Measurements from ENCODE around the gene AMDHD2.
"Not testable (repeated sequence)": the region's sequence is repeated elsewhere in the genome, so short reads cannot be mapped to it uniquely, and the experiment has no call there.

Gene AMDHD2, protein sequence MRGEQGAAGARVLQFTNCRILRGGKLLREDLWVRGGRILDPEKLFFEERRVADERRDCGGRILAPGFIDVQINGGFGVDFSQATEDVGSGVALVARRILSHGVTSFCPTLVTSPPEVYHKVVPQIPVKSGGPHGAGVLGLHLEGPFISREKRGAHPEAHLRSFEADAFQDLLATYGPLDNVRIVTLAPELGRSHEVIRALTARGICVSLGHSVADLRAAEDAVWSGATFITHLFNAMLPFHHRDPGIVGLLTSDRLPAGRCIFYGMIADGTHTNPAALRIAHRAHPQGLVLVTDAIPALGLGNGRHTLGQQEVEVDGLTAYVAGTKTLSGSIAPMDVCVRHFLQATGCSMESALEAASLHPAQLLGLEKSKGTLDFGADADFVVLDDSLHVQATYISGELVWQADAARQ

DNA sequence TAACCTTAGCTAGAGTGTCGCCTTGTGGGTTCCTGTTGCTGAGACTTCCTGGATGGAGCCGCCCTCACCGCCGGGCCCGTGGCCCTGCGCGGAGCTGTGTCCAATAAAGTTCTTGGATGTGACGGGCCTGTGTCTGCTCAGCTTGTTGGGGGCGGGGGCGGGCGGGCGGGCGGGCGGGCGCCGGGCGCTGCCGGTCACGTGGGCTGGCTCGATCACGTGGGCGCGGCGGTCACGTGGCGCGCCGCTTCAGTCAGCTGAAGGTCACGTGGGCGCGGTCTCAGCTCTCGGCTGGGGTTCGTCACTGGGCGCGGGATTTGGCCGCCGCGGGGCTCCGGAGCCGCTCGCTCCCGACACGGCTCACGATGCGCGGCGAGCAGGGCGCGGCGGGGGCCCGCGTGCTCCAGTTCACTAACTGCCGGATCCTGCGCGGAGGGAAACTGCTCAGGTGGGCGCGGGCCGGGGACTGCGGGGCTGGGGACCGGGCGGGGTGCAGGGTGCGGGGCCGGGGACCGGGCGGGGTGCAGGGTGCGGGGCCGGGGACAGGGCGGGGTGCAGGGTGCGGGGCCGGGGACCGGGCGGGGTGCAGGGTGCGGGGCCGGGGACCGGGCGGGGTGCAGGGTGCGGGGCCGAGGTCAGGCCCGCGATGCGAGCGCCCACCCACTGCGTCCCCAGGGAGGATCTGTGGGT, at the start of gene AMDHD2:
Gene AMDHD2, plus strand, starts transcription at position 275 of the 687 bp plus-strand sequence. Its CDS starts 88 bp downstream, at position 363.
- DNase-seq: peak; percentile 67

DNA sequence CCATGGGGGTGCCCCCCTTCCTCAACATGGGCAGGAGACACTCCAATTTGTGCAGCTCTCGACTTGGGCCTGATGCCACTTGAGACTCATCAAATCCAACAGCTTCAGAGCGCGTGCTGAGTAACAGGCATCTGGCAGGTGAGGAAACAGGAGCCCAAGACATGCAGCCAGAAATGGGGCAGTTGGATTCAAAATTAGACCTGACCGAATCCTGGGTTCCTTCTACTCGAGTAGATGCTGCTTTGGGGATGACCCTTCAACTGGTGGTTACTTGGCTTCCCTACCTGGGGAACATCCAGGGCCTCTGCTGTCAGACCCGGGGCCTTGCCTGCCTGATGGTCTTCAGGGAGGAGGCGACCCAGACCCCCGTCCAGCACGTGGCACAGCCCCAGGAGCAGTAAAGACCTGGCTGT, 49.6 kb upstream of the AMDHD2 start:
- DNase-seq: peak; percentile 21

DNA sequence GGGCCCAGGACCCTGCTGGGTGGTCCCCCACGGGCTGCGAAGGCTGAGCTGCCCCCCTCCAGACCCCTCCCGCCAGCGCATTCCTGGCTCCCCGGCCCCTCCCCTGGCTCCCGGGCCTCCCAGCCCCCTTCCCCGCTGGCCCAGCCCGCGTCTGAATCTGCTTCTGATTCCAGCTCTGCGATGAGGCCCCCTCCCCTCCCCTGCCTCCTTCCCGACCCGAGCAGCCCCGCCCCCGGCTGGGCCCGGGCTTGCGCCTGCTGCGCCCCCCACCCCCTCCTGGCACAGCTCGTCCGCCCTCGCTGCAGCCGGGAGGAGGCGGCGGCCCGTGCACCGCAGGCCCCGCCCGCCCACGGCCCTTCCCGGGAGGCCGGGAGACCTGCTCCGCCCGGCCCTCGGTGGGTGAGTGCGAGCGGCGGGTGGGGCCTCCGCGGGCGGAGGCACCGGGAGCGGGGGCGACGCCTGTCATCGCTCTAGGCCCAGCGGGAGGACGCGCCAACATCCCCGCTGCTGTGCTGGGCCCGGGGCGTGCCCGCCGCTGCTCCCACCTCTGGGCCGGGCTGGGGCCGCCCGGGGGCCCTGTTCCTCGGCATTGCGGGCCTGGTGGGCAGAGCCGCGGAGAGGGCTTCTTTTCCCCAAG, 49.0 kb upstream of the AMDHD2 start, which contains the start of gene NTN3:
Gene NTN3, plus strand, starts transcription at position 282 of the 637 bp plus-strand sequence. CDS start 405 bp downstream, outside the sequence.
- DNase-seq: no peak

DNA sequence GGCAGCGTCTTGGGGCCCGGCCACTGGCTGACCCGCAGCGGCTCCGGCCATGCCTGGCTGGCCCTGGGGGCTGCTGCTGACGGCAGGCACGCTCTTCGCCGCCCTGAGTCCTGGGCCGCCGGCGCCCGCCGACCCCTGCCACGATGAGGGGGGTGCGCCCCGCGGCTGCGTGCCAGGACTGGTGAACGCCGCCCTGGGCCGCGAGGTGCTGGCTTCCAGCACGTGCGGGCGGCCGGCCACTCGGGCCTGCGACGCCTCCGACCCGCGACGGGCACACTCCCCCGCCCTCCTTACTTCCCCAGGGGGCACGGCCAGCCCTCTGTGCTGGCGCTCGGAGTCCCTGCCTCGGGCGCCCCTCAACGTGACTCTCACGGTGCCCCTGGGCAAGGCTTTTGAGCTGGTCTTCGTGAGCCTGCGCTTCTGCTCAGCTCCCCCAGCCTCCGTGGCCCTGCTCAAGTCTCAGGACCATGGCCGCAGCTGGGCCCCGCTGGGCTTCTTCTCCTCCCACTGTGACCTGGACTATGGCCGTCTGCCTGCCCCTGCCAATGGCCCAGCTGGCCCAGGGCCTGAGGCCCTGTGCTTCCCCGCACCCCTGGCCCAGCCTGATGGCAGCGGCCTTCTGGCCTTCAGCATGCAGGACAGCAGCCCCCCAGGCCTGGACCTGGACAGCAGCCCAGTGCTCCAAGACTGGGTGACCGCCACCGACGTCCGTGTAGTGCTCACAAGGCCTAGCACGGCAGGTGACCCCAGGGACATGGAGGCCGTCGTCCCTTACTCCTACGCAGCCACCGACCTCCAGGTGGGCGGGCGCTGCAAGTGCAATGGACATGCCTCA, 48.3 kb upstream of the AMDHD2 start:
- DNase-seq: no peak

DNA sequence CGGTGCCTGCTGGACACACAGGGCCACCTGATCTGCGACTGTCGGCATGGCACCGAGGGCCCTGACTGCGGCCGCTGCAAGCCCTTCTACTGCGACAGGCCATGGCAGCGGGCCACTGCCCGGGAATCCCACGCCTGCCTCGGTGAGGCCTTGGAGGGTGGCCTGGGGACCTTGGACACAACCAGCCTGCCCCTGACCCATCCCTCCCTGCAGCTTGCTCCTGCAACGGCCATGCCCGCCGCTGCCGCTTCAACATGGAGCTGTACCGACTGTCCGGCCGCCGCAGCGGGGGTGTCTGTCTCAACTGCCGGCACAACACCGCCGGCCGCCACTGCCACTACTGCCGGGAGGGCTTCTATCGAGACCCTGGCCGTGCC, 47.7 kb upstream of the AMDHD2 start:
- DNase-seq: no peak

DNA sequence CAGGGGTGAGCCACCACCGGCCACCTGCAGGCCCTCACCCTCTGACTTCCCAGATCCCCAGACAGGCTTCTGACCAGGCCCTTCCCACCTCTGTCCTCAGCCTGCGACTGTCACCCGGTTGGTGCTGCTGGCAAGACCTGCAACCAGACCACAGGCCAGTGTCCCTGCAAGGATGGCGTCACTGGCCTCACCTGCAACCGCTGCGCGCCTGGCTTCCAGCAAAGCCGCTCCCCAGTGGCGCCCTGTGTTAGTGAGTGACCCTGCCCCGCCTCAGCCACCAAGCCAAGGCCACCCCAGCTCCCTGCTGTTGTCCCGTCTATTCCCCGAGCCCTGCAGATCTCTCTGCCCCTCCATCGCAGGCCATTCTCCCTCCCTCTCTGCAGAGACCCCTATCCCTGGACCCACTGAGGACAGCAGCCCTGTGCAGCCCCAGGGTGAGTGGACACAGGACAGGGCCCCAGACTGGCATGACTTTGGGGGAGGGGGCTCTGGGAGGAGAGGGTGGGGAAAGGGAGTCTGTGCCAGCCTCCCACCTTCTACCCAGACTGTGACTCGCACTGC, 47.2 kb upstream of the AMDHD2 start:
- no peak for DNase-seq

DNA sequence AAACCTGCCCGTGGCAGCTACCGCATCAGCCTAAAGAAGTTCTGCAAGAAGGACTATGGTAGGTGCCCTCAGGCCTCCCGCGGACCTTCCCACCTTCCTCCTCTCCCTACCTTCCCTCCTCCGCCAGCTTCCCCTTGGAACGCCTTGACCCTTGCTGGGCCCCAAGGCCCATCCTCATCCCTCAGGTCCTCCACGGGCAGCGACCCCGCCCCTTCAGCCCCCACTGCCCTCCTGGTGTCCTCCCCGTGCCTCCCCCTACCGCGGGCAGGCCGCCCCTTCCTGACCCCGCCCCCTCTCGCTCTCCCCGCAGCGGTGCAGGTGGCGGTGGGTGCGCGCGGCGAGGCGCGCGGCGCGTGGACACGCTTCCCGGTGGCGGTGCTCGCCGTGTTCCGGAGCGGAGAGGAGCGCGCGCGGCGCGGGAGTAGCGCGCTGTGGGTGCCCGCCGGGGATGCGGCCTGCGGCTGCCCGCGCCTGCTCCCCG, 46.7 kb upstream of the AMDHD2 start:
- no peak for DNase-seq

DNA sequence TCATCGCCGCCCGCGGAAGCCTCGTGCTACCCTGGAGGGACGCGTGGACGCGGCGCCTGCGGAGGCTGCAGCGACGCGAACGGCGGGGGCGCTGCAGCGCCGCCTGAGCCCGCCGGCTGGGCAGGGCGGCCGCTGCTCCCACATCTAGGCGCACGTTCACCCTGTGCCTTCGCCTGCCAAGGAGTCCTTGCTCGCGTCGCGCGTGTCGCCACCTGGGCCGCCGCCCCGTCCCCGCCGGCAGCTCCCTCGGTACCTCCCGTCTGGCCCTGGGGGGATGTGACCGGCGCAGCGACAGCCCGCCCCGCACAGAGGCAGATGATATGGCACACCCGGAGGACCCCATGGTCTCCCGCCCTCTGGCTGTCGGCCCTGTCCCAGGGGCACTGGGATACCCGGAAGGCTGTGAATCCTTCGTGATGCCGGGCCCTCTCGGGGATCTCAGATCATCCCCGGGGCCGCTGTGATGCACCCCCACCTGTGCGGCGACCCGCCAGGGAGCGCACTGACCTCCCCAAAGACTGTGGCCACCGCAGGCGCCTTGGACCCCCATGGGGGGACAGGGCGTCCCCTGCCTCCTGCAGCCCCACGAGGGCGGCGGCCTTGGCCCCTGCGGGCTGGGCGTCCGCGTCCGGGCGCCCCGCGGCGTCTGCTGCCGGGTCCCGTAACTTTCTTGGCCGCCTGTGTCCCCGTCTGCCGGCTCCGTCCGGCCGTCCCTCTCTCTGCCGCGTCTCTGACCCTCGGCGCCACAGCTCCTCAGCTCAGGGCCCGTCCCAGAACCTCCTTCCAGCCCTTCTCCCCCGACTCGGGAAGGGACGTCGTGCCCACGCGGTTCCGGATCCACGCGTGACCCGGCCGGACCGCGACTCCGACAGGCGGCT, 45.9 kb upstream of the AMDHD2 start:
- no peak for DNase-seq

DNA sequence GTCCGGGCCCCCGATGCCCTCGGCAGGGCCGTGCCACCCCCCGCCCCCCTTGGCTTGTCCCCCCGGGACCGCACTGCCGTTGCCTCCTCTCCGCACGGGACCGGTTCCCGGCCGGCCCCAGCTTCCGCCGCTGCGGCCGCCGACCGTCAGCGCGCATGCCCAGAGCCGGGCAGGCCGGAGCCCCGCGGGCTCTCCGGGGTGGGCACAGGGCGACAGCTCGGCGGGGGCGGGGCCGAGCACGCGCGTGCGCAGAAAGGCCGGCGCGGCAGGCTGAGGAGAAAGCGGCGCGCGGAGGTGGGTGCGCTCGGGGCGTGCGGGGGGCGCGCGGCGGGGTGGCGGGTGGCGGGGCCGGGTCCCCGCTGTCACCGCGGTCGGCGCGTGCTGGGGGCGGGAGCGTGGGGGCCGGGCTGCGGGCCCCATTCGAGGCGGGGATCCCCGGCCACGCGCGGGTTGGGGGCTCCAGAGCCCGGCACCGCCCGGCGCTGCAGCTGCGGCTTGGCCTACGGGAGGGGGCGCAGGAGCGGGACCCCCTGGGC, 45.2 kb upstream of the AMDHD2 start, which contains the start of gene TBC1D24:
Gene TBC1D24, plus strand, starts transcription at position 251 of the 536 bp plus-strand sequence. CDS start 21,022 bp downstream, outside the sequence.
- DNase-seq: peak; percentile 34

DNA sequence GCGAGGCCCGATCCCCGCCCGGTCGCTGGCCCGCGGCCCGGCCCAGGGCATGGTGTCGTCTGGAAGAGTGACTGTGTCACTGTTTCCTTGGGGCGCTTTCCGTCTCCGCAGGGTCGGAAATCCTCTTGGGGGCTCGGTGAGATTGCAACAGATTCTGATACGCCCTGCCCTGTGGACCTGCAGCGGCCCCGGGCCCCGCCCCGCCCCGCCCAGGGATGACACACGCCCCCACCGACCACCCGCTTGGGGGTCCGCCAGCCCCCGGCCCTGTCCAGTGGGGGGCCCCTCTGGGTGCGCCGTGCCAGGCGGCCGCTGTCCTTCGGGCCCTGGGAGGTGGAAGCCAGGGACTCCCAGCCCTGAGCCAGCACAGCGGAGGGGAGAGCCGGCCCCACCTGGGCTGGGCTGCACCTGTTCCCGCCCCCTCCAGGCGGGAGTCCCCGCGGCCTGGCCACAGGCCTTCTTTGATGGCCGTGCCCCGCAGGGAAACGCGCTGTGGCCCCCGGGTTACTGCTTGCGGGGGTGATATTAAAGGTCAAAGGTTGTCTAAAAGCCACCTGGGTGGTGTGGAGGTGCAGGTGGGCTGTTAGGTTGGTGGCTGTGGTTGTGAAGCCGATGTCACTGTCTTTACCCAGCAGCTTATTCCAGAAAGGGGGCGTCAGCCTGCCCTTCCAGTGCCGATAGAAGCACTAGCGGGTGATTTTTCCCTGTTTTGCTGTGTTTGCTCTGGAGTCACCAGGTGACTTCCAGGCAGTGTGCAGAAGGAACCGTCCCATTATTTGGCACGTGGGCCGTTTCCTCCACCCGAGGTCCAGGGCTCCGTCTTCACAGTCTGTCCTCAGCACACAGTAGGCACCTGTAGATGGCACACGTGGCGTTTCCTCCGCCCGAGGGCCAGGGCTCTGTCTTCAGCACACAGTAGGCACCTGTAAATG, 44.5 kb upstream of the AMDHD2 start:
- DNase-seq: no peak

DNA sequence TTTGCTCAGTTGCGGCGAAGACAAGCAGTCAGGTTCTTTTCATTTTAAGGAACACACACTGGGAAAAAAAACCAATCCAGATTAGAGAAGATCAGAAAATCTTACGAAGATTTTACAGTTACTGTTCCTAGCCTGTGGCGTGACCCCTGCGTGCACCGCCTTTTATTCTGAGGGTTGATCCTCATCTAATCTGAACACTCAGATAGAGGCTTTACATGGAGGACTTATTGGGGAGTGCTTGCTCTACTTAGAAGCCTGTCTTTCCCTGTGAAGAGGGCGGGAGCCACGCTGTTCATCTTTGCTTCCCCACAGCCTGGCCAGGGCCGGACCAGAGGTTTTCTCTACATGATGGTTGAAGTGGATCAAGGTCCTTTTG, 43.8 kb upstream of the AMDHD2 start:
- no peak for DNase-seq

DNA sequence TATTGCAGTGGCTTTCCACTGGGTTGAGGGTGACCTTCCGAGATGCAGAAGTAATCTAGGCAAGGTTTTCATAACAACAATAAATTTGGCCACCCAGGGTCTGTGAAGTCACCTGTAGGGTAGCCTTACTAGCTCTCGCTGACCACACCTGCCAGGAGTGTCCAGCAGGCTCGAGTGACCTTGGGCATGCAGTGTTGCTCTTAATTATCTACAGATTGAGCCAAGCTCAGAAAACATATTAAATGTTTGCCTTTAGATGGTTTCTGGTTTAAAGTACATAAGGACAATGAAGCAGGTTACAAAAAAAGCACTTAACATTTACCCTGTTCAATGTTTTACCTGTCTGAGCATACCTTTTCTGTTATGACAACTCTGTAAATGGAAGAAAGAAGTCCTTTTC, 43.4 kb upstream of the AMDHD2 start:
- DNase-seq: no peak

DNA sequence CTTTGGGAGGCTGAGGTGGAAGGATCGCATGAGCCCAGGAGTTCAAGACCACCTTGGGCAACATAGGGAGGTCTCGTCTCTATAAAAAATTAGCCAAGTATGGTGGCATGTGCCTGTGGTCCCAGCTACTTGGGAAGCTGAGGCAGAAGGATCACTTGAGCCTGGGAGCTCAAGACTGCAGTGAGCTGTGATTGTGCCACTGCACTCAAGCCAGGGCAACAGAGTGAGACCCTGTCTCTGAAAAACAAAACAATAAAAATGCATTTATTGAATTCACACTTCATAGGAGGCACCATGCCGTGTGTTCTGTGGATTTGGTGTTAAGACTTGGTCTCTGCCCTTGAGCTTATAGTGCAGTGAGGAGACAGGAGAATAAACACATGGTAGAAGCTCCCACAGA, 42.8 kb upstream of the AMDHD2 start:
- no peak for DNase-seq

DNA sequence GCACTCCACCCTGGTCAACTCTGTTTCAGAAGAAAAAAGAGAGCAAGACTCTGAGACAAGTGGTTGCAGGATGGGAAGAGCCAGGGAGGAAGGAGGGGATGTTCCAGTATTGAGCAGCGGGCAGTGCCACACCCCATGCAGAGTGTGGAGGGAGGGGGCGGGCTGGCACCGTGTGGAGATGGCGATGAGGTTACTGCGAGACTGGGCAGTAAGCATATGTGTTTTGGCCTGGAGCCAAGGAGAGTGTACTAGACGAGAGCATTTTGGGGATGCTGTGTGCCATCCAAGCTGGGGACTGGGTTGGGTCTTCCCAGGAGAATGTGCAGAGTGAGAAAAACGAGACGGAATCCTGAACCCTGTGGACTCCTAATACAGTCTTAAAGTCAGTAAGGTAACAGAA, 41.9 kb upstream of the AMDHD2 start:
- no peak for DNase-seq

DNA sequence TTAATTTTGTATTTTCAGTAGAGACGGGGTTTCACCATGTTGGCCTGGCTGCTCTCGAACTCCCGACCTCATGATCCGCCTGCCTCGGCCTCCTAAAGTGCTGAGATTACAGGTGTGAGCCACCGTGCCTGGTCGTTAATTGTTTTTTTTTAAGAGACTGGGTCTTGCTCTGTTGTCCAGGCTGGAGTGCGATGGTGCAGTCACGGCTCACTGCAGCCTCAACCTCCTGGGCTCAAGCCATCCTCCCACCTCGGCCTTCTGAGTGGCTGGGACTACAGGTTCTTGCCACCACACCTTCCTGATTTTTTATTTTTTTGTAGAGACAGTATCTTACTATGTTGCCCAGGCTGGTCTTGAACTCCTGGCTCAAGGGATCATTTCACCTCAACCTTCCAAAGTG, 40.2 kb upstream of the AMDHD2 start:
- DNase-seq: not testable (repeated sequence)

DNA sequence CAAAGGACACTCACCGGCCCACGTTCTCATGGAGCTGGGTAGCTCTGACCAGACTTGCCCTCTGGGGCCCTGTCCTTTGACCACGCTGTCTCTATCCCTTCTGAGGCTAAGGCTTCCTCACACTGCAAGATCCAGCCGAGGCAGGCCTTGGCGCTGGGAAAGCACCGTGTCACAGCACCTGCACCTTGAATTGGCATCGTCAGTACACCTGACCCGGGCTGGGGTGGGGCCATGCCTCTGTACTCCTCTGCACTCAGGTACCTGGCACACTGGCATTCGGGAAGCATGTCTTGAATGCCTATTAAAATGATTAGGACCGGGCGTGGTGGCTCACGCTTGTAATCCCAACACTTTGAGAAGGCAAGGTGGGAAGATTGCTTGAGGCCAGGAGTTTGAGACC, 39.2 kb upstream of the AMDHD2 start:
- DNase-seq: no peak

DNA sequence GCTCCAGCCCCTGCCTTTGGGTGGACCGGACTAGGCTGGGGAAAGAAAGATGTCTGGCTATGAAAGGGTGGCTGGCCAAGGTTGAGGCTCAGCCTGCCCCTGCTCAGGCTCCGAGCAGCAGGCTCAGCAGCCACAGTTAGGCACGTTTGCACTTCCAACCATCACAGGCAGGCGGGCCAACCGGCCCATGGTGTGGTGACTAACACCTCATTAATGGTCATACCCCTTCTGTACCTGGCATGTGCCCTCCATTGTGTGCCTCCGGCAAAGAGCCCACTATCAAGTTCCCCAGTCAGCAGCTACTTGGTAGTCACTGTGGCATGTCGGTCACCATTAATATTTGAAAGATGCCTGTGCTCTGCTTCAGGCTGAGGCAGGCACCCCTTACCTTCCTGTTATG, 38.5 kb upstream of the AMDHD2 start:
- no peak for DNase-seq

DNA sequence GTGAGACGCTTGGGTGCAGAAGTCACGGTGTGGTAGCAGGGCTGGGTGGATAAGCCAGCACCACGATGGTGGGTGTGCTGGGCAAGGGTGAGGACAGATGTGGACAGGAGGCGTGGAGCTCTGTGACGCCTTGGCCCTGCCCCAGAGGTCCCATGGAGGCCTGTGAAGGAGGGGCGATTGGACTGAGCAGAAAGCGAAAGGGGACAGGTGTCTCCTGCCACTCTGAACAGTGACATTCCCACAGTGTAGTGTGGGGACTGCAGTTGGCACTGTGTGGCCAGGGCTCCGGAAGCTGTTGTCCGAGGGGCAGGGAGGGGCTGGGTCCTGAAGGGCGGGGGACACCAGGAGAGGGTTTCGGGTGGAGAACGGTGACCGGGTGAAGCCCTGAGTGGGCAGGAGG, 37.9 kb upstream of the AMDHD2 start:
- no peak for DNase-seq

DNA sequence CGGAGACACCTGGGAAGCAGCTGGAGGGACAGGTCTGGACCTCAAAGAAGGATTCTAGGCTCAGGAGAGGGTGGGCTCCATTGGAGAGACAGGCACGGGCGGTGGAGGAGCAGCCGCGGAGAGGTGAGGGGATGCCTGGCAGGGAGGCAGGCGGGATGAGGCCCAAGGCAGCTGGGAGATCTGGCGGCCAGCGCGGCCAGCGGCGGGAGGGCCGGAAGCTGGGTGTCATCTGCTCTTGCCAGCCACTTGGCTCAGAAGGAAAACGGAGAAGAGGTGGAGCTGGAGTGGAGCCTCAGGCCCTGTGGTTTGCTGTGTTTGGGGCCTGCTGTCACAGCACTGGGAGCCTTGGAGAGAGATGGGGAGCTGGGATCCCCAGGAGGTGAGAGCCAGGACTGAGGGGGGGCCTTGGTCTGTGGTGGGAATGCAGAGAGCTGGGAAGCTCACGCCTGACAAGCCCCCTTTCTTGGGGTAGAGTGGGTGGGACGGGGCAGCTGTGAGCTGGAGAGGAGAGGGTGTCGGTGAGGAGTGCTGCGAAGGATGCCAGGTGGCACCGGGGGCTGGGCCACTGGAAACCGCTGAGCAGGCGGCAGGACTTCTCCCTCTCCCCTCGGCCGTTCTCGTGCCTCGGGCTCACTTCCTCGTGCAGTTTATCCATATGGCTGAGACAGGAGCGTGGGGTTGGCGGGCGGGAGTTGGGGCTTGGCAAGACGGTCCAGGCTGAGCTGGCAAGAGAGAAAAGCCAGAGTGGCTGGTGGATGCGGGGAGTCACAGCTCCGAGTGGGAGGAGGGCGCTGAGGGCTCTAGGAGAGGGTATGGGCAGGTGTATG, 37.2 kb upstream of the AMDHD2 start:
- peak; percentile 58 for DNase-seq

All from NCI-H510A treated with DMSO at 0.1 percent for 48 hours (cell line).